ENCODE data around the gene P2RX3. TPM values are rescaled to one million over a fixed set of nuclear protein-coding genes. Genes with fewer than 3 reads are reported as not detected.
"Not testable (repeated sequence)": the region's sequence is repeated elsewhere in the genome, so short reads cannot be mapped to it uniquely, and the experiment has no call there.

The P2RX3 gene
- polyA plus RNA-seq, 6 donors from 2014 or later, result not detected

DNA sequence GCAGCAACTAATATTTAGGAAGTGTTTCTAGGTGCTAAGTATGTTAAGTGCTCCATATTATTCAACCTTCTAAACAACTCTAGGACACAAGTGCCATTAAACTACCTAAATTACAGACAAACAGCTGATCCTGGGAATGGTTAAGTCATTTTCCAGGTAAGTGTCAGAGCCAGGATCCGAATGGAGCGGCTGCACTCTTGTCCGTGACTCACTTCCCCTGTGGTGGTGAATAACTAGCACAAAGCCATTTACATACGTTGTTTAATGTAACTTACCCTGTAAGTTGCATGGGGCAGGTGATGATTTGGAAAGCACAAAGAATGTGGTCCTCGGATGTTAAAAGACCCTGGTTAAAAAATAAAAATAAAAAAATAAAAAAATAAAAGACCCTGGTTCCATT lies 61.1 kb downstream of the P2RX3 start:
- Mint-ChIP-seq H3K36me3 (no peaks in the 10 kb centered on the region), H3K9me3 (peaks cover 0 to 5% (median 2%) of the 10 kb centered on the region in 7 donors), H3K4me3 (no peak overlapping the region), H3K27ac (no peak overlapping the region), H3K4me1 (peaks cover 4 to 13% (median 9%) of the 10 kb centered on the region in 3 donors), H3K27me3 (no peaks in the 10 kb centered on the region)
- DNase-seq (no peak), ATAC-seq (ENCODE audit: low read depth in 2 of 2) (no peak)

DNA sequence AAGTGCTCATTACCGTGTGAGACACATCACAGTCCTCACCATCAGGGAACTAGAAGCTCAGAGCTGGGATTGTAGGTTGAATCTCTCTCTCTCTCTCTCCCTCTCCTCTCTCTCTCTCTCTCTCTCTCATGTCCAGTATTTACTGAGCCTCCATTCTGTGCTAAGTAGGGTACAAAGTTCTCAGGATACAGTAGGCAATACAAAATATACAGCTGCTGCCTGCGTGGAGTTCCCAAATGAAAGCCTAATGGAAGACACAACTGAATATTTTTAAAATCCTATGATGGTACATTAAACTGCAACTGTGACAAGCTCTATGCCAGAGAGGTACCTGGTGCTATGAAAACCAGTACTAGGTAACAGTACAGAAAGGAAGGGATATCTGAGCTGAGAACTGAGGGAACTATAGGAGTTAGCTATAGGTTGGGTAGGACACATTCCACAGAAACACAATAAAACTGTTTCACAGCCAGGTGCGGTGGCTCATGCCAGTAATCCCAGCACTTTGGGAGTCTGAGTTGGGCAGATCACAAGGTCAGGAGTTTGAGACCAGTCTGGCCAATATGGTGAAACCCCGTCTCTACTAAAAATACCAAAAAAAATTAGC lies 61.9 kb downstream of the P2RX3 start:
- H3K27me3 Mint-ChIP-seq, result no peaks in the 10 kb centered on the region
- H3K4me1 Mint-ChIP-seq, result peaks cover 4 to 13% (median 9%) of the 10 kb centered on the region in 3 donors
- peaks cover 0 to 5% (median 2%) of the 10 kb centered on the region in 7 donors for H3K9me3 Mint-ChIP-seq
- no peak overlapping the region for H3K27ac Mint-ChIP-seq
- H3K4me3 Mint-ChIP-seq, result no peak overlapping the region
- no peak for ATAC-seq (ENCODE audit: low read depth in 2 of 2)
- no peak for DNase-seq
- no peaks in the 10 kb centered on the region for H3K36me3 Mint-ChIP-seq

DNA sequence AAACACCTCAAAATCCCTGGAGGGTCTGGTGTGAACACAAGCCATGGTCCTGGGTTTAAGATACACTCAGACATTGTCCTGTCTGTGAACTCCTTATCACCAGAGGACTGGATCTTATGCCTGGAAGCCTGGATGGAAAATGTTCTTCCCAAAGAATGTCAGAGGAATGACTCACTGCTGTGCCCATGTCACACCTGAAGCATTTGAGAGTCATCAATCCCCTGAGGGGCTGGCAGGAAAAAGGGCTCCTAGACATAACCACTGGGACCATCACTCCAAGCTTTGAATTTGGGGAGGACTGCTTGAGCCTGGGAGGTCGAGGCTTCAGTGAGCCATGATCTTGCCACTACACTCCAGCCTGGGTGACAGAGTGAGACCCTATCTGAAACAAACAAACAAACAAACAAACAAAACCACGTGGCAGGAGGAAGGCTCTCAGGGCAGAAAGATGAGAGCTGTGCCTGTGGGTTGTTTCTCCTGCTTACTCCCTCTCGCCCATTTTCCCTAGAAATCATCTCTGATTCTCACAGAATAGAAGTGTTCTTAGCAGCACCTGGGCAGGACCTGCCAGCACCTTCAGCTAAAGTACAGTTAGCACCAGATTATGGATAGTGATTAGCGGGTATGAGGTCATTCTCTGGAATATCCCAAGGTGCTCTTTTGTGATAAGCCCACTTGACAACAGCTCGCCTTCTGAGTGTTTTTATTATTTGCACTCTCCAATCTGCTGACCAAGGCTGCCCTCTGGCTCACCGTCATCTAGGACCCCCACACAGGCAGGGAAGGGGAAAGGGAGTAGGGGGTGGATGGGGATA lies 64.2 kb downstream of the P2RX3 start:
- Mint-ChIP-seq H3K27ac (peak overlapping the region in 4 of 6 donors; percentile 12 to 93 (median 56)), H3K4me1 (peaks cover 6 to 14% (median 13%) of the 10 kb centered on the region in 3 donors), H3K27me3 (no peaks in the 10 kb centered on the region), H3K36me3 (peaks cover 2 to 6% of the 10 kb centered on the region in 2 donors), H3K9me3 (peaks cover 0 to 5% (median 2%) of the 10 kb centered on the region in 7 donors), H3K4me3 (no peak overlapping the region)
- DNase-seq, result no peak
- ATAC-seq (ENCODE audit: low read depth in 2 of 2), result no peak

DNA sequence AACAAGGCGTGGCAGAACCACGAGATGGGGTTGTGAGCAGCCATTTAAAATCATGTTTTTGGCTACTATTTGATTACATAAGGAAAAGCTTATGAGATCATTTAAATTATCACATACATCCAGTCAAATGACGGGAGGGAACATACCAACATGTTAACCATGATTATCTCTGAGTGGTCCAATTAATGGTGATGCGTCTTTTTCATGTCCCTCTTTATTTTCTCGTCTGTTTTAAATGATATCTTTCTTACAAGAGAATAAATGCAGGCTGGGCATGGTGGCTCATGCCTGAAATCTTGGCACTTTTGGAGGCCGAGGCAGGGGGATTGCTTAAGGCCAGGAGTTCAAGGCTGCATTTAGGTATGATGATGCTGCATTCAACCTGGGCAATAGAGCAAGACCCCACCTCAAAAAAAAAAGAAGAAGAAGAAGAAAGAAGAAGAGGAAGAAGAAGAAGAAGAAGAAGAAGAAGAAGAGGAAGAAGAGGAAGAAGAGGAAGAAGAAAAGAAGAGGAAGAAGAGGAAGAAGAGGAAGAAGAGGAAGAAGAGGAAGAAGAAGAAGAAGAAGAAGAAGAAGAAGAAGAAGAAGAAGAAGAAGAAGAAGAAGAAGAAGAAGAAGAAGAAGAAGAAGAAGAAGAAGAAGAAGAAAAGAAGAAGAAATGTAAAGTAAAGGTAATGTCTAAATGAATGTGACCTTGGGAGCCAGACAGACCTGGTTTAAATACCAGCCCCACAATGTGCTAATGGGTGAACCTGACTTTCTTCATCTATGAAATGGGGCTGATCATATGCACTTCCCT lies 65.0 kb downstream of the P2RX3 start:
- DNase-seq; H3K27me3 Mint-ChIP-seq; H3K9me3 Mint-ChIP-seq; H3K4me3 Mint-ChIP-seq; H3K36me3 Mint-ChIP-seq; ATAC-seq (ENCODE audit: low read depth in 2 of 2): not testable (repeated sequence)
- Mint-ChIP-seq H3K4me1 (peaks cover 6 to 14% (median 13%) of the 10 kb centered on the region in 3 donors), H3K27ac (peak overlapping the region in 5 of 6 donors; percentile 59 to 93 (median 88))

GRCh38 chr11:57403802-57404147 lies 65.6 kb downstream of the P2RX3 start:
- no peak for DNase-seq
- peak overlapping the region in 2 of 6 donors; percentile 60 to 90 for H3K27ac Mint-ChIP-seq
- peaks cover 10% of the 10 kb centered on the region in 2 donors for H3K36me3 Mint-ChIP-seq
- no peak for ATAC-seq (ENCODE audit: low read depth in 2 of 2)
- H3K4me3 Mint-ChIP-seq, result no peak overlapping the region
- peaks cover 6 to 14% (median 13%) of the 10 kb centered on the region in 3 donors for H3K4me1 Mint-ChIP-seq
- no peaks in the 10 kb centered on the region for H3K27me3 Mint-ChIP-seq
- H3K9me3 Mint-ChIP-seq, result peaks cover 0 to 5% (median 2%) of the 10 kb centered on the region in 7 donors

DNA sequence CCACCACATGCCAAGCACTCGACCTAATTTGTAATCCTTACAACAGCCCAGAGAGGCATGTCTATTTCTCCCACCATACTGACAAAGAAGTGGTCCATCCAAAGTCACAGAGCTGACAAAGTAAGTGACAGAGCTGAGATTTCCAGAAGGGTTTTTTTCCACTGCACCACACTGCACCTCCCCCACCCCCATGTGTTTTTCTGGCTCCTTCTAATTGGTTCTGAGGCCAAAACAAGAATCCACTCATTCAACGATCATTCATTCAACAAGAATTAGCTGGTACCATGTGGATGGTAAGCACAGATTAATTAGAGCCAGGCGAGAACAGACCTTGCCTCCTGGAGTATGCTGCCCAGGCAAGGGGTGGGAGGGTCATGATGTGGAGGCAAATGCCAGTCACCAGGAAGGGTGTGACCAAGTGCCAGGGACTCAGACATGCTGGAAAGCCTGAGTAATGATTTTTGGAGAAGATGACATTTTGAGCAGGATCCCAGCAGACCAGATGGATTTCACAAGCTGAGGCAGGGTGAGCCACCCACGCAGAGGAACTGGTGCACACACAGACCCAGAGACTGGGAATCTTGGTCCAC lies 67.2 kb downstream of the P2RX3 start:
- DNase-seq, result no peak
- no peak overlapping the region for H3K27ac Mint-ChIP-seq
- H3K4me3 Mint-ChIP-seq, result no peak overlapping the region
- H3K4me1 Mint-ChIP-seq, result peaks cover 6 to 14% (median 13%) of the 10 kb centered on the region in 3 donors
- peaks cover 0 to 5% (median 2%) of the 10 kb centered on the region in 7 donors for H3K9me3 Mint-ChIP-seq
- H3K27me3 Mint-ChIP-seq, result no peaks in the 10 kb centered on the region
- ATAC-seq (ENCODE audit: low read depth in 2 of 2), result no peak
- H3K36me3 Mint-ChIP-seq, result peaks cover 15 to 17% of the 10 kb centered on the region in 2 donors

DNA sequence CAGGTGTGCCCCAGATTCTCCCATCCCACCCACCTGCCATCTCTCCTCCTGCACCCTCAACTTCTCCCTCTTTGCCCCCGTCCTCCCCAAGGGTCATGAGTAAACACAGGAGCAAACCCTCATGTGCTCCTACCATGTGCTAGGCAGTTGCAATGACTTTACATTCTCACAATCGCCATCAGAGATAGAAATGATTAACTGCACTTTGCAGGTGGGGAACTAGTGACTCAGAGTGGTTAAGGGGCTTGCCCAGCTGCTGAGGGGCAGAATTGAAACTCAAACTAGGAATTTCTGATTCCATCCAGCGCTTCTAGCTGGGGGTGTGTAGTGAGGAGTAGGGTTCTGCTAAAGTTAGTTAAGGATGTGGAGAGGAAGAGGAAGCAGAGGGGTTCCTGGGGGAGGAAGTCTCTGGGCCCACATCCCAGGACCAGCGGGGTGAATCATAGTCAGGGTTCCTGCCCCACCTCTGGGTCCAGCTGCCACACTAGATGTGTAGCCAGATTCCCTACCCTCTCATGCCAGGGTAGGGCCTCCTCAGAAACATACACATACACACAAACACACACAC lies 68.3 kb downstream of the P2RX3 start:
- DNase-seq (no peak), ATAC-seq (ENCODE audit: low read depth in 2 of 2) (no peak)
- Mint-ChIP-seq H3K36me3 (peaks cover 21 to 23% of the 10 kb centered on the region in 2 donors), H3K9me3 (peaks cover 0 to 5% (median 3%) of the 10 kb centered on the region in 7 donors), H3K27ac (peak overlapping the region in 1 of 6 donors; percentile 26), H3K27me3 (no peaks in the 10 kb centered on the region), H3K4me1 (peaks cover 6 to 14% (median 13%) of the 10 kb centered on the region in 3 donors), H3K4me3 (no peak overlapping the region)

- no peak overlapping the region for H3K4me3 Mint-ChIP-seq
- H3K36me3 Mint-ChIP-seq, result peaks cover 21 to 23% of the 10 kb centered on the region in 2 donors
- peaks cover 6 to 14% (median 13%) of the 10 kb centered on the region in 3 donors for H3K4me1 Mint-ChIP-seq
- DNase-seq, result no peak
- ATAC-seq (ENCODE audit: low read depth in 2 of 2), result no peak
- H3K27ac Mint-ChIP-seq, result peak overlapping the region in 1 of 6 donors; percentile 39
- H3K9me3 Mint-ChIP-seq, result peaks cover 0 to 5% (median 3%) of the 10 kb centered on the region in 7 donors
- no peaks in the 10 kb centered on the region for H3K27me3 Mint-ChIP-seq
These were observed 69.1 kb downstream of the P2RX3 start for GRCh38 chr11:57407010-57407920.

DNA sequence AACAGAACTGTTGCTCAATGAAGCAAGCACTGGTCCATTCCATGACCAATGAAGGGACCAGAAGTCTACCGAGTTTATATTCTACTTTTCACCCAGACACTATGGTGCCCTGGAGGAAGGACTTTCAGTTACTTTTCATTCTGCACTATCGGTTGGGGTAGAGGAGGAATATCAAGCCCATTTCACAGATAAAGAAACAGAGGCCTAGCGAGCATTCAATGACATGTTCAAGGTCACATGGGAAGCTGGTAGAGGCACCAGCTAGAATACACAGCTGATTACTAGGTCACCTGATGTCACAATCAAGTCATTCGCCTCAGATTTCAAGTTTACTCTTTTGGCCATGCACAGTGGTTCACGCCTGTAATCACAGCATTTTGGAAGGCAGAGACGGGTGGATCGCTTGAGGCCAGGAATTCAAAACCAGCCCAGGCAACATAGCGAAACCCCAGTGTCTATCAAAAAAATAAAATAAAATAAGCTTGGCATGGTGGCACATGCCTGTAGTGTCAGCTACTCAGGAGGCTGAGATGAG lies 69.9 kb downstream of the P2RX3 start:
- H3K27me3 Mint-ChIP-seq, result no peaks in the 10 kb centered on the region
- peak overlapping the region in 1 of 6 donors; percentile 91 for H3K27ac Mint-ChIP-seq
- H3K4me3 Mint-ChIP-seq, result no peak overlapping the region
- peaks cover 6 to 10% (median 9%) of the 10 kb centered on the region in 3 donors for H3K4me1 Mint-ChIP-seq
- DNase-seq (no peak), ATAC-seq (ENCODE audit: low read depth in 2 of 2) (no peak)
- H3K9me3 Mint-ChIP-seq, result peaks cover 0 to 5% (median 3%) of the 10 kb centered on the region in 7 donors
- H3K36me3 Mint-ChIP-seq, result peaks cover 23 to 27% of the 10 kb centered on the region in 2 donors

DNA sequence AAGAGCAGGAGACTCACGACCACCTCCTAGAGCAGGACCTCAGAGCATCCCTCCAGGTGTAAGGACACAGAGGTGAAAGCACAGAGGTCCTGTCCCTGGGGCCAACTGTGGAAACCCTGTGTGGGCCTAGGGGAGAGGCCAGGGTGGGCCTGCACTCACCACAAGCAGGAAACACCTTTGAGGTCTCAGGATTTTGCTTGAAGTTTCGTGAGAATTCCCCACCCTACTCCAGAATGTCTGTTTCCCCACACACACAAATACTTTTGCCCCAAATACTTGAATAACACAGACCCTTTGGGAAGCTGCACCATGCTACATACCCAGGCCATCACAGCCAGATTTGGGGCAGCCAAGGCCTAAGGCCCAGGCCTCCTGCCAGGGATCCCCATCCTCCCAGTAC lies 70.6 kb downstream of the P2RX3 start:
- no peak for DNase-seq
- H3K27me3 Mint-ChIP-seq, result no peaks in the 10 kb centered on the region
- H3K36me3 Mint-ChIP-seq, result peaks cover 31 to 35% of the 10 kb centered on the region in 2 donors
- peaks cover 2 to 5% (median 4%) of the 10 kb centered on the region in 3 donors for H3K4me1 Mint-ChIP-seq
- H3K27ac Mint-ChIP-seq, result no peak overlapping the region
- no peak overlapping the region for H3K4me3 Mint-ChIP-seq
- ATAC-seq (ENCODE audit: low read depth in 2 of 2), result no peak
- H3K9me3 Mint-ChIP-seq, result peaks cover 0 to 3% (median 0%) of the 10 kb centered on the region in 7 donors

- peaks cover 34 to 41% of the 10 kb centered on the region in 2 donors for H3K36me3 Mint-ChIP-seq
- no peaks in the 10 kb centered on the region for H3K27me3 Mint-ChIP-seq
- peaks cover 0 to 5% (median 3%) of the 10 kb centered on the region in 3 donors for H3K4me1 Mint-ChIP-seq
- DNase-seq (no peak), ATAC-seq (ENCODE audit: low read depth in 2 of 2) (no peak)
- peaks cover 0 to 3% (median 0%) of the 10 kb centered on the region in 7 donors for H3K9me3 Mint-ChIP-seq
- peak overlapping the region in 1 of 6 donors; percentile 61 for H3K27ac Mint-ChIP-seq
- peak overlapping the region in 1 of 8 donors; percentile 33 for H3K4me3 Mint-ChIP-seq
These were observed 71.4 kb downstream of the P2RX3 start for GRCh38 chr11:57409321-57410100.
